OCI-LY3 (cell line): ENCODE measurements around the gene MATK.
A peak's percentile ranks its signal among the peaks of the same experiment; 100 is the strongest.

Source experiments
- H2AFZ ChIP-seq: fragments of 200-600, 300-600 bp; shearing (Covaris generic); 2 replicates; pipeline ENCODE4 v1.6.0; 2014; ENCODE audit warnings: antibody characterized with exemption, low read depth, low read length
- H3K27ac ChIP-seq: fragments of 200-600, 300-600 bp; sonication (generic); 2 replicates; pipeline ENCODE4 v1.5.1; 2014; ENCODE audit warnings: mild to moderate bottlenecking, low read length, moderate library complexity, mixed read lengths
- H3K27me3 ChIP-seq: fragments of 200-600, 300-600 bp; sonication (generic); 2 replicates; pipeline ENCODE4 v1.6.1; 2014; ENCODE audit warnings: low read depth, low read length, mixed read lengths
- H3K36me3 ChIP-seq: fragments of 200-600, 300-600 bp; sonication (generic); replicated peaks from 2 replicates; pipeline ENCODE3; 2014; ENCODE audit warnings: low read depth, low read length, mixed read lengths
- H3K4me1 ChIP-seq: fragments of 300-600, 200-600 bp; sonication (generic); 2 replicates; pipeline ENCODE4 v1.6.1; 2014; ENCODE audit warnings: low read length, mixed read lengths
- H3K4me2 ChIP-seq: fragments of 200-600, 300-600 bp; sonication (generic); 2 replicates; pipeline ENCODE4 v1.6.1; 2014; ENCODE audit warnings: low read length, mixed read lengths
- H3K4me3 ChIP-seq: fragments of 300-600, 200-600 bp; sonication (generic); 2 replicates; pipeline ENCODE4 v1.5.1; 2014; ENCODE audit warnings: antibody characterized with exemption, mild to moderate bottlenecking, low read length, moderate library complexity
- H3K79me2 ChIP-seq: fragments of 300-600, 200-600 bp; shearing (Covaris generic); 2 replicates; pipeline ENCODE4 v1.6.1; 2014; ENCODE audit warnings: mild to moderate bottlenecking, low read length, mixed read lengths
- H3K9ac ChIP-seq: fragments of 300-600, 200-600 bp; shearing (Covaris generic); 2 replicates; pipeline ENCODE4 v1.6.0; 2014; ENCODE audit warnings: mild to moderate bottlenecking, low read length, moderate library complexity
- H3K9me3 ChIP-seq: fragments of 200-600, 300-600 bp; shearing (Covaris generic); 2 replicates; pipeline ENCODE4 v1.6.1; 2014; ENCODE audit warnings: low read length, mixed read lengths; ENCODE audit not compliant: insufficient read depth
- H4K20me1 ChIP-seq: fragments of 200-600, 300-600 bp; sonication (generic); 2 replicates; pipeline ENCODE4 v1.6.1; 2016; ENCODE audit warnings: low read length, mixed read lengths; ENCODE audit not compliant: insufficient read depth
- CTCF ChIP-seq: fragments of 200-600, 300-600 bp; sonication (generic); IDR thresholded peaks from 2 replicates; pipeline ENCODE4 v1.5.1; 2014; ENCODE audit warnings: antibody characterized with exemption, low read length, low read depth
- EZH2phosphoT487 ChIP-seq: fragments of 200-600 bp; shearing (Covaris generic); IDR thresholded peaks from 2 replicates; pipeline ENCODE4 v1.6.1; 2018; ENCODE audit warnings: antibody characterized with exemption, mixed run types, low read depth

Gene MATK

GRCh38 chr19:3783660-3784584 is 2.3 kb downstream of the MATK start:
- H3K4me3 ChIP-seq, result no peak overlapping the region
- peaks cover 18% of the 10 kb centered on the region; the same call in 1 of the 2 replicates for H3K9me3 ChIP-seq
- H2AFZ ChIP-seq, result no peak overlapping the region
- no peaks in the 10 kb centered on the region for H4K20me1 ChIP-seq
- no peaks in the 10 kb centered on the region for H3K79me2 ChIP-seq
- no peaks in the 10 kb centered on the region for H3K4me1 ChIP-seq
- no peak overlapping the region for H3K4me2 ChIP-seq
- TF ChIP-seq EZH2phosphoT487 (no peak), CTCF (peak; percentile 48)
- H3K27me3 ChIP-seq, result no peaks in the 10 kb centered on the region
- no peak overlapping the region for H3K27ac ChIP-seq
- no peaks in the 10 kb centered on the region for H3K36me3 ChIP-seq
- H3K9ac ChIP-seq, result no peak overlapping the region

GRCh38 chr19:3782903-3783302 is 3.3 kb downstream of the MATK start:
- no peaks in the 10 kb centered on the region for H3K79me2 ChIP-seq
- H3K27ac ChIP-seq, result no peak overlapping the region
- no peaks in the 10 kb centered on the region for H3K27me3 ChIP-seq
- H3K4me3 ChIP-seq, result no peak overlapping the region
- H3K36me3 ChIP-seq, result no peaks in the 10 kb centered on the region
- H3K4me1 ChIP-seq, result no peaks in the 10 kb centered on the region
- no peak overlapping the region for H3K4me2 ChIP-seq
- no peaks in the 10 kb centered on the region for H4K20me1 ChIP-seq
- no peak overlapping the region for H3K9ac ChIP-seq
- no peak for TF ChIP-seq CTCF
- no peak for TF ChIP-seq EZH2phosphoT487
- peaks cover 18% of the 10 kb centered on the region; the same call in 1 of the 2 replicates for H3K9me3 ChIP-seq
- H2AFZ ChIP-seq, result no peak overlapping the region

GRCh38 chr19:3782330-3782729 is 3.9 kb downstream of the MATK start:
- no peaks in the 10 kb centered on the region for H4K20me1 ChIP-seq
- no peaks in the 10 kb centered on the region for H3K27me3 ChIP-seq
- peaks cover 18% of the 10 kb centered on the region; the same call in 1 of the 2 replicates for H3K9me3 ChIP-seq

More at GRCh38 chr19:3782330-3782729, 3.9 kb downstream of the MATK start:
- H3K4me2 ChIP-seq, result no peak overlapping the region
- H3K4me1 ChIP-seq, result no peaks in the 10 kb centered on the region
- no peak overlapping the region for H3K9ac ChIP-seq
- no peaks in the 10 kb centered on the region for H3K79me2 ChIP-seq
- H3K36me3 ChIP-seq, result no peaks in the 10 kb centered on the region
- H3K27ac ChIP-seq, result no peak overlapping the region
- no peak overlapping the region for H2AFZ ChIP-seq
- no peak overlapping the region for H3K4me3 ChIP-seq
- TF ChIP-seq EZH2phosphoT487, result no peak
- TF ChIP-seq CTCF, result no peak
